Measurements from ENCODE around the gene MARK2.
A peak's percentile ranks its signal among the peaks of the same experiment; 100 is the strongest.

DNA sequence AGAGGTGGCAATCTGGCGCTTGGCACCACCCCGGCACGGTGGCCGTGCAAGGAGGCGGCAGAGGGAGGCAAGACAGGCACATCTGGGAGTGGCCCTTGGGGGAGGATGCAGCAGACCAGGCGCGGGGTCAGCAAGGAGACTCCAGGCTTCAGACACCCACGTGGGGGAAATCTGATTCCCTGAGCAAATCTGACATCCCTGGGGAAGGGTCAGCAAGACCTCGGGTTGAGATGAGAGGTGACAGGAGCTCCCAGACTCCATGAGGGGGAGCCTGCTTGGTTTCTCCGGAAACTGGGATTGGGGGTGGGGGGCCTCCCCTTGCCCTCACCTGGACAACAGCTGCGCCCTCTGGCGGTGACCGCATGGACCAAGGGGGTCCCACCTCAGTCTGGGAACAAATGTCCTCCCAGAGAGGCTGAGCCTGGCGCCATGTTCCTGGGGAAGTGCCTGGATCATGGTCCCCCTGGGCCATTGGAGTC lies 82.1 kb downstream of the MARK2 start:
- TF ChIP-seq, protein P1, sequence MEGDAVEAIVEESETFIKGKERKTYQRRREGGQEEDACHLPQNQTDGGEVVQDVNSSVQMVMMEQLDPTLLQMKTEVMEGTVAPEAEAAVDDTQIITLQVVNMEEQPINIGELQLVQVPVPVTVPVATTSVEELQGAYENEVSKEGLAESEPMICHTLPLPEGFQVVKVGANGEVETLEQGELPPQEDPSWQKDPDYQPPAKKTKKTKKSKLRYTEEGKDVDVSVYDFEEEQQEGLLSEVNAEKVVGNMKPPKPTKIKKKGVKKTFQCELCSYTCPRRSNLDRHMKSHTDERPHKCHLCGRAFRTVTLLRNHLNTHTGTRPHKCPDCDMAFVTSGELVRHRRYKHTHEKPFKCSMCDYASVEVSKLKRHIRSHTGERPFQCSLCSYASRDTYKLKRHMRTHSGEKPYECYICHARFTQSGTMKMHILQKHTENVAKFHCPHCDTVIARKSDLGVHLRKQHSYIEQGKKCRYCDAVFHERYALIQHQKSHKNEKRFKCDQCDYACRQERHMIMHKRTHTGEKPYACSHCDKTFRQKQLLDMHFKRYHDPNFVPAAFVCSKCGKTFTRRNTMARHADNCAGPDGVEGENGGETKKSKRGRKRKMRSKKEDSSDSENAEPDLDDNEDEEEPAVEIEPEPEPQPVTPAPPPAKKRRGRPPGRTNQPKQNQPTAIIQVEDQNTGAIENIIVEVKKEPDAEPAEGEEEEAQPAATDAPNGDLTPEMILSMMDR (conservative IDR thresholded peaks at IDR 0.05; ENCODE audit: low read length) = peak; percentile 94
- TF ChIP-seq EZH2phosphoT487 (IDR thresholded peaks at IDR 0.05; ENCODE audit: borderline replicate concordance) = no peak
